GM12878 (cell line): ENCODE measurements around the gene ROBO1. TPM values are rescaled to one million over a fixed set of nuclear protein-coding genes. Genes with fewer than 3 reads are reported as not detected.

ENCODE experiments used
- ATAC-seq: fragments of 200-7000 bp; cut with Tn5 transposase; 3 replicates; pipeline ENCODE4 v1.9.1; 2020; ENCODE audit warnings: mild to moderate bottlenecking, moderate library complexity
- BruUV-seq: library from RNA; stranded (reverse); fragments of 400-500 nt; replicated peaks from 2 replicates; lab custom pipeline; 2021; lab: Mats Ljungman, UMichigan
- CTCF ChIA-PET: fragments of 300-600 bp; sonication (Branson Sonifier 250); formaldehyde crosslinking; extraction: SDS; loops from one replicate; lab custom pipeline; 2021; ENCODE audit warnings: inconsistent platforms; lab: Yijun Ruan, JAX
- POLR2A ChIA-PET: fragments of 350-600 bp; formaldehyde crosslinking; extraction: SDS; loops from one replicate; lab custom pipeline; 2021; ENCODE audit warnings: inconsistent platforms; lab: Charles Lee
- RAD21 ChIA-PET: fragments of 300-600 bp; sonication (Branson Sonifier 250); formaldehyde crosslinking; loops from one replicate; lab custom pipeline; 2023; ENCODE audit warnings: antibody characterized with exemption; ENCODE audit not compliant: unreplicated experiment; lab: Charles Lee
- SMC1A ChIA-PET: fragments of 300-600 bp; sonication (Branson Sonifier 250); formaldehyde crosslinking; loops from one replicate; lab custom pipeline; 2023; ENCODE audit not compliant: unreplicated experiment, uncharacterized antibody; lab: Charles Lee
- DNase-seq: peaks from one replicate; pipeline ENCODE4 v3.0.0-alpha.2; 2011; ENCODE audit warnings: low read depth, low spot score
- FAIRE-seq: peaks from 3 replicates; lab custom pipeline; 2011; peaks lifted over from hg19 to GRCh38; lab: Jason Lieb, UNC
- H2AFZ ChIP-seq: 2 replicates; pipeline ENCODE4 v1.6.0; 2011; ENCODE audit warnings: low read depth, low read length, control low read depth; ENCODE audit not compliant: control insufficient read depth
- H3K27ac ChIP-seq: 2 replicates; pipeline ENCODE4 v1.5.1; 2011; ENCODE audit warnings: control low read depth; ENCODE audit not compliant: control insufficient read depth, insufficient read depth
- H3K27me3 ChIP-seq, 2 experiments: replicated peaks in 1 of 2; 2 replicates each; pipeline versions ENCODE4 v1.6.0 to v1.6.1; 2011; ENCODE audit warnings: low read length in 1 of 2; ENCODE audit not compliant: control insufficient read depth in 2 of 2, insufficient read depth in 2 of 2
- H3K36me3 ChIP-seq, 2 experiments: 2 replicates each; pipeline ENCODE4 v1.5.1; 2011; ENCODE audit warnings: low read length in 1 of 2; ENCODE audit not compliant: control insufficient read depth in 2 of 2, insufficient read depth in 2 of 2
- H3K4me1 ChIP-seq: 2 replicates; pipeline ENCODE4 v1.6.1; 2011; ENCODE audit warnings: mild to moderate bottlenecking, low read length, moderate library complexity, mixed read lengths; ENCODE audit not compliant: control insufficient read depth, insufficient read depth
- H3K4me2 ChIP-seq: 2 replicates; pipeline ENCODE4 v1.6.0; 2011; ENCODE audit warnings: control low read depth; ENCODE audit not compliant: control insufficient read depth, insufficient read depth
- H3K4me3 ChIP-seq: fragments of 200-600 bp; sonication (generic); 2 replicates; pipeline ENCODE4 v1.5.1; 2016
- H3K79me2 ChIP-seq: 2 replicates; pipeline ENCODE4 v1.6.0; 2011; ENCODE audit warnings: low read length; ENCODE audit not compliant: control insufficient read depth, insufficient read depth
- H3K9ac ChIP-seq: 2 replicates; pipeline ENCODE4 v1.8.0; 2011; ENCODE audit warnings: low read length, control low read depth, mixed read lengths; ENCODE audit not compliant: control insufficient read depth, insufficient read depth
- H3K9me3 ChIP-seq: replicated peaks from 3 replicates; pipeline ENCODE4 v1.5.1; 2011; ENCODE audit warnings: mild to moderate bottlenecking, low read length; ENCODE audit not compliant: control insufficient read depth, insufficient read depth
- H4K20me1 ChIP-seq: 2 replicates; pipeline ENCODE4 v1.6.0; 2011; ENCODE audit not compliant: control insufficient read depth, insufficient read depth
- BCL11A ChIP-seq: IDR thresholded peaks from 2 replicates; pipeline ENCODE4 v1.6.1; 2011; ENCODE audit warnings: low read depth, low read length
- CBFB ChIP-seq: IDR thresholded peaks from 2 replicates; pipeline ENCODE4 v1.6.1; 2016; ENCODE audit warnings: antibody characterized with exemption, low read depth
- CBX5 ChIP-seq: sonication (generic); IDR thresholded peaks from 2 replicates; pipeline ENCODE4 v1.6.1; 2016; ENCODE audit warnings: low read depth, moderate library complexity, mild to moderate bottlenecking, inconsistent platforms
- DPF2 ChIP-seq: fragments of 450-650 bp; IDR thresholded peaks from 2 replicates; pipeline ENCODE4 v1.6.1; 2017; ENCODE audit warnings: mild to moderate bottlenecking
- HDAC6 ChIP-seq: fragments of 200-600 bp; sonication (generic); IDR thresholded peaks from one replicate; pipeline ENCODE4 v1.8.0; 2017; ENCODE audit warnings: antibody characterized with exemption; ENCODE audit not compliant: unreplicated experiment
- JUNB ChIP-seq: IDR thresholded peaks from 2 replicates; pipeline ENCODE4 v1.6.1; 2016; ENCODE audit warnings: antibody characterized with exemption, mild to moderate bottlenecking
- JUND ChIP-seq: IDR thresholded peaks from 2 replicates; pipeline ENCODE4 v1.6.1; 2012; ENCODE audit warnings: low read depth, mild to moderate bottlenecking, low read length, improper control_type of control experiment, moderate library complexity
- MEF2B ChIP-seq: fragments of 450-650 bp; IDR thresholded peaks from 2 replicates; pipeline ENCODE4 v1.6.1; 2018; ENCODE audit warnings: mild to moderate bottlenecking, moderate library complexity; ENCODE audit not compliant: partially characterized antibody, poor library complexity, severe bottlenecking
- NBN ChIP-seq: fragments of 450-650 bp; IDR thresholded peaks from 2 replicates; pipeline ENCODE4 v1.6.1; 2016
- POLR2AphosphoS5 ChIP-seq: IDR thresholded peaks from 2 replicates; pipeline ENCODE4 v1.6.1; 2011; ENCODE audit warnings: mild to moderate bottlenecking, low read length, inconsistent platforms
- POU2F2 ChIP-seq: IDR thresholded peaks from 3 replicates; pipeline ENCODE4 v1.6.1; 2011; ENCODE audit warnings: low read depth, mild to moderate bottlenecking, low read length, borderline replicate concordance
- ZNF24 ChIP-seq: fragments of 450-650 bp; IDR thresholded peaks from 2 replicates; pipeline ENCODE4 v1.6.1; 2017; ENCODE audit warnings: antibody characterized with exemption, mild to moderate bottlenecking
- in situ Hi-C: fragments of 300-500 bp; cut with MboI; formaldehyde crosslinking; loops from 9 replicates; pipeline ENCODE4 v1.14.3; 2018; ENCODE audit warnings: mixed read lengths
- intact Hi-C: fragments of 100-400 bp; cut with micrococcal nuclease; formaldehyde crosslinking; loops from one replicate; pipeline ENCODE4 v1.14.2; 2022; ENCODE audit not compliant: unreplicated experiment
- polyA plus RNA-seq, 11 experiments: library from polyadenylated mRNA; depleted of rRNA in 4 of 11; unstranded in 6 of 11; stranded (reverse) in 5 of 11; fragments of >200 nt; fragmentation: Nextera tagmentation in 4 of 11; fragmentation: Illumina TruSeq in 1 of 11; extraction: Ambion mirVana in 4 of 11; extraction: Trizol in 1 of 11; gene quantifications; 1 replicate in 1 of 11; 2 replicates in 10 of 11; pipeline versions ENCODE4 v1.2.1 to v1.2.3, GENCODE V29; 2011 to 2016; ENCODE audit warnings: inconsistent platforms in 2 of 11, missing spikeins in 2 of 11, low read depth in 1 of 11
- total RNA-seq, 4 experiments: library from RNA; depleted of rRNA in 3 of 4; stranded (reverse); fragments of >200 nt in 3 of 4; fragmentation: Illumina TruSeq in 1 of 4; extraction: Trizol in 1 of 4; gene quantifications; 2 replicates each; pipeline versions ENCODE4 v1.2.1 to v1.2.3, GENCODE V29; 2013 to 2021
- TF ChIP-seq, protein P1 (sequence below), 3 experiments: IDR thresholded peaks in 2 of 3; conservative IDR thresholded peaks in 1 of 3; 2 replicates each; pipeline ENCODE4 v1.5.1; 2011; ENCODE audit warnings: low read depth in 3 of 3, low read length in 3 of 3, mild to moderate bottlenecking in 3 of 3, control low read depth in 2 of 3, moderate library complexity in 2 of 3, inconsistent platforms in 1 of 3, mixed read lengths in 1 of 3; ENCODE audit not compliant: control insufficient read depth in 2 of 3, insufficient read depth in 1 of 3; ENCODE audit errors: extremely low read depth in 1 of 3

Gene ROBO1
- total and polyA plus RNA-seq, 10 of the 15 experiments (the other 5 are each of a cell fraction or from before 2014, with no cell fraction given), result 0.29 to 46.5 (median 1.2) TPM

GRCh38 chr3:79009861-79010260 is 757.9 kb downstream of the ROBO1 start:
- intact Hi-C loops, result no loop called here
- CTCF ChIA-PET, result interaction anchor here (1.5 to 2.2 kb wide), 2 partner anchors 21 to 348 kb away, joined by 3 to 7 read pairs; no protein-coding TSS in a partner anchor
- Histone ChIP-seq H4K20me1 (no peaks in the 10 kb centered on the region), H3K9ac (no peak overlapping the region), H3K4me3 (no peak overlapping the region), H2AFZ (no peak overlapping the region), H3K27ac (no peak overlapping the region), H3K79me2 (no peaks in the 10 kb centered on the region; the same call in 1 of the 2 replicates), H3K9me3 (no peaks in the 10 kb centered on the region), H3K4me1 (no peaks in the 10 kb centered on the region), H3K27me3 (no peaks in the 10 kb centered on the region), H3K4me2 (no peak overlapping the region), H3K36me3 (no peaks in the 10 kb centered on the region)
- in situ Hi-C loops, result no loop called here
- POLR2A ChIA-PET, result interaction anchor here (1.5 to 4.6 kb wide), 2 partner anchors 9 to 18 kb away, joined by 4 to 21 read pairs; no protein-coding TSS in a partner anchor
- RAD21 ChIA-PET, result interaction anchor here (1.1 to 10.5 kb wide), 5 partner anchors 8 to 149 kb away, joined by 3 to 75 read pairs (median 4); no protein-coding TSS in a partner anchor
- TF ChIP-seq, protein P1, sequence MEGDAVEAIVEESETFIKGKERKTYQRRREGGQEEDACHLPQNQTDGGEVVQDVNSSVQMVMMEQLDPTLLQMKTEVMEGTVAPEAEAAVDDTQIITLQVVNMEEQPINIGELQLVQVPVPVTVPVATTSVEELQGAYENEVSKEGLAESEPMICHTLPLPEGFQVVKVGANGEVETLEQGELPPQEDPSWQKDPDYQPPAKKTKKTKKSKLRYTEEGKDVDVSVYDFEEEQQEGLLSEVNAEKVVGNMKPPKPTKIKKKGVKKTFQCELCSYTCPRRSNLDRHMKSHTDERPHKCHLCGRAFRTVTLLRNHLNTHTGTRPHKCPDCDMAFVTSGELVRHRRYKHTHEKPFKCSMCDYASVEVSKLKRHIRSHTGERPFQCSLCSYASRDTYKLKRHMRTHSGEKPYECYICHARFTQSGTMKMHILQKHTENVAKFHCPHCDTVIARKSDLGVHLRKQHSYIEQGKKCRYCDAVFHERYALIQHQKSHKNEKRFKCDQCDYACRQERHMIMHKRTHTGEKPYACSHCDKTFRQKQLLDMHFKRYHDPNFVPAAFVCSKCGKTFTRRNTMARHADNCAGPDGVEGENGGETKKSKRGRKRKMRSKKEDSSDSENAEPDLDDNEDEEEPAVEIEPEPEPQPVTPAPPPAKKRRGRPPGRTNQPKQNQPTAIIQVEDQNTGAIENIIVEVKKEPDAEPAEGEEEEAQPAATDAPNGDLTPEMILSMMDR (IDR thresholded peaks at IDR 0.05 in 2 of 3, conservative IDR thresholded peaks at IDR 0.05 in 1 of 3; ENCODE audit: control insufficient read depth in 2 of 3, extremely low read depth in 1 of 3, insufficient read depth in 1 of 3, low read depth in 3 of 3, low read length in 3 of 3), result no peak
- TF ChIP-seq DPF2 (no peak), CBX5 (no peak), POU2F2 (no peak), HDAC6 (no peak), JUND (no peak), NBN (no peak), CBFB (no peak), BCL11A (no peak), POLR2AphosphoS5 (no peak), MEF2B (no peak), JUNB (no peak), ZNF24 (no peak)
- no peak for DNase-seq
- FAIRE-seq, result no peak
- SMC1A ChIA-PET, result interaction anchor here (1.0 to 4.0 kb wide), 7 partner anchors 10 to 354 kb away, joined by 3 to 11 read pairs (median 4); no protein-coding TSS in a partner anchor
- no TSS peak for BruUV-seq
- ATAC-seq, result no peak
